H4 (cell line): ENCODE results near the gene IL36A. TPM values are rescaled to one million over a fixed set of nuclear protein-coding genes. Genes with fewer than 3 reads are reported as not detected.

ENCODE experiments used
- DNase-seq: peaks from one replicate; pipeline ENCODE4 v3.0.0-alpha.2; 2015; ENCODE audit warnings: low spot score
- total RNA-seq: library from RNA; depleted of rRNA; stranded (reverse); fragments of >200 nt; shearing (Covaris generic); gene quantifications from 2 replicates; pipeline ENCODE4 v1.2.3, GENCODE V29; 2014

IL36A gene
- total RNA-seq, 1 experiment from 2014 or later: not detected

- no peak for DNase-seq
Observed at GRCh38 chr2:113007250-113007649, 2.0 kb downstream of the IL36A start.

GRCh38 chr2:113009622-113010021 is 4.4 kb downstream of the IL36A start:
- no peak for DNase-seq

- no peak for DNase-seq
Observed at GRCh38 chr2:113010088-113010487, 4.8 kb downstream of the IL36A start.

- DNase-seq: no peak
Observed at GRCh38 chr2:113011108-113011507, 5.8 kb downstream of the IL36A start.

GRCh38 chr2:113012436-113013335 is 7.4 kb downstream of the IL36A start:
- DNase-seq: no peak

GRCh38 chr2:113013336-113013661 is 8.0 kb downstream of the IL36A start:
- no peak for DNase-seq

- no peak for DNase-seq
Observed at GRCh38 chr2:113014067-113014466, 8.8 kb downstream of the IL36A start.

GRCh38 chr2:113015042-113015441 is 9.8 kb downstream of the IL36A start:
- no peak for DNase-seq

GRCh38 chr2:113015655-113016054 is 10.4 kb downstream of the IL36A start:
- no peak for DNase-seq

GRCh38 chr2:113018509-113018908 is 13.2 kb downstream of the IL36A start:
- no peak for DNase-seq

GRCh38 chr2:113021312-113021711 is 16.1 kb downstream of the IL36A start:
- DNase-seq: no peak

- no peak for DNase-seq
Observed at GRCh38 chr2:113024764-113025163, 19.5 kb downstream of the IL36A start.

- DNase-seq: no peak
Observed at GRCh38 chr2:113025737-113026136, 20.5 kb downstream of the IL36A start.

GRCh38 chr2:113027691-113028090 is 22.4 kb downstream of the IL36A start:
- DNase-seq: no peak

GRCh38 chr2:113028112-113028511 is 22.9 kb downstream of the IL36A start:
- DNase-seq: no peak

- no peak for DNase-seq
Observed at GRCh38 chr2:113032737-113033136, 27.5 kb downstream of the IL36A start.

- no peak for DNase-seq
Observed at GRCh38 chr2:113034016-113034415, 28.8 kb downstream of the IL36A start.

GRCh38 chr2:113036763-113037162 is 31.5 kb downstream of the IL36A start:
- DNase-seq: no peak

GRCh38 chr2:113038291-113038690 is 33.0 kb downstream of the IL36A start:
- DNase-seq: no peak

GRCh38 chr2:113039158-113039557 is 33.9 kb downstream of the IL36A start:
- no peak for DNase-seq

- DNase-seq: no peak
Observed at GRCh38 chr2:113039719-113040118, 34.5 kb downstream of the IL36A start.

- DNase-seq: no peak
Observed at GRCh38 chr2:113041871-113042270, 36.6 kb downstream of the IL36A start.

GRCh38 chr2:113046465-113046864 is 41.2 kb downstream of the IL36A start:
- no peak for DNase-seq
